H9 (cell line): ENCODE data around the gene AGAP3. TPM values are rescaled to one million over a fixed set of nuclear protein-coding genes. Genes with fewer than 3 reads are reported as not detected.

Experiments used
- DNase-seq: peaks from one replicate; pipeline ENCODE4 v3.0.0-alpha.2; 2017
- H2AFZ ChIP-seq: one replicate; pipeline ENCODE4 v1.6.1; 2013; ENCODE audit warnings: mild to moderate bottlenecking, low read length, control low read depth, moderate library complexity
- H2AK5ac ChIP-seq: 2 replicates; pipeline ENCODE4 v1.6.1; 2013; ENCODE audit warnings: low read length, control low read depth, mixed read lengths; ENCODE audit not compliant: insufficient read length
- H2BK120ac ChIP-seq: one replicate; pipeline ENCODE4 v1.6.1; 2013; ENCODE audit warnings: low read depth, mild to moderate bottlenecking, low read length, control low read depth, inconsistent platforms; ENCODE audit not compliant: poor library complexity, severe bottlenecking
- H2BK12ac ChIP-seq: 2 replicates; pipeline ENCODE4 v1.6.1; 2013; ENCODE audit warnings: low read length, control low read depth, mixed read lengths, low read depth; ENCODE audit not compliant: insufficient read length
- H2BK15ac ChIP-seq: 2 replicates; pipeline ENCODE4 v1.6.1; 2013; ENCODE audit warnings: low read depth, low read length, control low read depth
- H2BK20ac ChIP-seq: one replicate; pipeline ENCODE4 v1.6.1; 2013; ENCODE audit warnings: low read depth, mild to moderate bottlenecking, low read length, control low read depth, inconsistent platforms; ENCODE audit not compliant: poor library complexity, severe bottlenecking
- H2BK5ac ChIP-seq: 2 replicates; pipeline ENCODE4 v1.6.1; 2013; ENCODE audit warnings: low read length, control low read depth, mixed read lengths; ENCODE audit not compliant: insufficient read length
- H3K14ac ChIP-seq: 2 replicates; pipeline ENCODE4 v1.6.1; 2013; ENCODE audit warnings: low read length, control low read depth; ENCODE audit not compliant: insufficient read depth
- H3K18ac ChIP-seq: 2 replicates; pipeline ENCODE4 v1.6.1; 2013; ENCODE audit warnings: low read depth, mild to moderate bottlenecking, mixed read lengths, low read length, control low read depth; ENCODE audit not compliant: insufficient read length
- H3K23ac ChIP-seq: 2 replicates; pipeline ENCODE4 v1.6.1; 2013; ENCODE audit warnings: low read length, control low read depth, mixed read lengths, low read depth; ENCODE audit not compliant: insufficient read length
- H3K23me2 ChIP-seq: 2 replicates; pipeline ENCODE4 v1.6.1; 2013; ENCODE audit warnings: low read depth, mild to moderate bottlenecking, mixed read lengths, low read length, control low read depth; ENCODE audit not compliant: insufficient read length, poor library complexity, severe bottlenecking
- H3K27ac ChIP-seq: 2 replicates; pipeline ENCODE4 v1.5.1; 2013; ENCODE audit warnings: low read length, control low read depth, mixed read lengths, low read depth; ENCODE audit not compliant: insufficient read length
- H3K27me3 ChIP-seq: 2 replicates; pipeline ENCODE4 v1.6.1; 2013; ENCODE audit warnings: low read length, control low read depth, inconsistent platforms; ENCODE audit not compliant: insufficient read depth
- H3K4ac ChIP-seq: 2 replicates; pipeline ENCODE4 v1.6.1; 2013; ENCODE audit warnings: low read depth, mild to moderate bottlenecking, control low read depth, inconsistent platforms, low read length, moderate library complexity
- H3K4me1 ChIP-seq: 2 replicates; pipeline ENCODE4 v1.6.1; 2013; ENCODE audit warnings: low read length, control low read depth, inconsistent platforms; ENCODE audit not compliant: insufficient read depth
- H3K4me2 ChIP-seq: 2 replicates; pipeline ENCODE4 v1.6.1; 2013; ENCODE audit warnings: low read length, control low read depth, mixed read lengths; ENCODE audit not compliant: insufficient read length, insufficient read depth
- H3K56ac ChIP-seq: 2 replicates; pipeline ENCODE4 v1.6.1; 2013; ENCODE audit warnings: low read depth, mild to moderate bottlenecking, mixed read lengths, low read length, control low read depth; ENCODE audit not compliant: insufficient read length
- H3K79me1 ChIP-seq: 2 replicates; pipeline ENCODE4 v1.6.1; 2013; ENCODE audit warnings: low read depth, mild to moderate bottlenecking, moderate library complexity, low read length, control low read depth, inconsistent platforms; ENCODE audit not compliant: insufficient read depth, poor library complexity, severe bottlenecking
- H3K79me2 ChIP-seq: 2 replicates; pipeline ENCODE4 v1.6.1; 2013; ENCODE audit warnings: low read length, control low read depth, inconsistent platforms; ENCODE audit not compliant: insufficient read depth
- H3K9ac ChIP-seq: 2 replicates; pipeline ENCODE4 v1.6.1; 2013; ENCODE audit warnings: low read length, control low read depth, mixed read lengths; ENCODE audit not compliant: insufficient read length; ENCODE audit errors: extremely low read depth
- H3K9me3 ChIP-seq: one replicate; pipeline ENCODE4 v1.6.1; 2013; ENCODE audit warnings: low read depth, low read length, inconsistent platforms; ENCODE audit not compliant: control insufficient read depth
- H3T11ph ChIP-seq: one replicate; pipeline ENCODE4 v1.6.1; 2013; ENCODE audit warnings: mild to moderate bottlenecking, low read length, control low read depth, inconsistent platforms
- H4K20me1 ChIP-seq: one replicate; pipeline ENCODE4 v1.6.1; 2013; ENCODE audit not compliant: control insufficient read depth, insufficient read length, insufficient read depth
- H4K5ac ChIP-seq: 2 replicates; pipeline ENCODE4 v1.6.1; 2013; ENCODE audit warnings: low read depth, mild to moderate bottlenecking, mixed read lengths, low read length, control low read depth; ENCODE audit not compliant: insufficient read length
- H4K8ac ChIP-seq: replicated peaks from 2 replicates; pipeline ENCODE4 v1.6.1; 2013; ENCODE audit warnings: low read length, control low read depth, mixed read lengths, low read depth; ENCODE audit not compliant: insufficient read length
- H4K91ac ChIP-seq: 2 replicates; pipeline ENCODE4 v1.6.1; 2013; ENCODE audit warnings: low read depth, mild to moderate bottlenecking, moderate library complexity, mixed read lengths, low read length, control low read depth; ENCODE audit not compliant: insufficient read length
- H3K27ac Mint-ChIP-seq, 3 experiments: 2 replicates in 2 of 3; 3 replicates in 1 of 3; pipeline ENCODE4 v1.8.0; 2020 to 2021; ENCODE audit warnings: mixed read lengths in 3 of 3, mild to moderate bottlenecking in 1 of 3, moderate library complexity in 1 of 3
- H3K27me3 Mint-ChIP-seq: 2 replicates; pipeline ENCODE4 v1.8.0; 2021; ENCODE audit warnings: low read depth, mild to moderate bottlenecking, moderate library complexity, mixed read lengths
- H3K36me3 Mint-ChIP-seq, 3 experiments: 2 replicates in 2 of 3; 3 replicates in 1 of 3; pipeline ENCODE4 v1.8.0; 2020 to 2021; ENCODE audit warnings: low read depth in 3 of 3, mixed read lengths in 3 of 3; ENCODE audit not compliant: insufficient read depth in 1 of 3
- H3K4me1 Mint-ChIP-seq, 2 experiments: 2 replicates each; pipeline ENCODE4 v1.8.0; 2020; ENCODE audit warnings: mixed read lengths in 2 of 2
- H3K4me3 Mint-ChIP-seq, 2 experiments: 2 replicates in 1 of 2; 3 replicates in 1 of 2; pipeline ENCODE4 v1.8.0; 2020 to 2021; ENCODE audit warnings: mild to moderate bottlenecking in 2 of 2, mixed read lengths in 2 of 2, moderate library complexity in 1 of 2
- H3K9me3 Mint-ChIP-seq, 2 experiments: 2 replicates in 1 of 2; 3 replicates in 1 of 2; pipeline ENCODE4 v1.8.0; 2020; ENCODE audit warnings: mild to moderate bottlenecking in 2 of 2, mixed read lengths in 2 of 2, moderate library complexity in 1 of 2
- CTCF ChIP-seq: fragments of 200-600 bp; sonication (generic); conservative IDR thresholded peaks from 3 replicates; pipeline ENCODE4 v1.8.0; 2021; ENCODE audit warnings: antibody characterized with exemption, mild to moderate bottlenecking
- WGBS: extraction: QIAGEN DNeasy Blood & Tissue Kit; methylation state at CpG from one replicate; pipeline ENCODE4 v1.1.7; 2013; ENCODE audit warnings: missing lambda C conversion rate, low lambda C conversion rate, mixed read lengths; ENCODE audit not compliant: insufficient read length; ENCODE audit errors: extremely low coverage; 5-methylcytosine and 5-hydroxymethylcytosine counted together
- total RNA-seq: library from RNA; stranded (reverse); gene quantifications from 2 replicates; pipeline ENCODE4 v1.2.1, GENCODE V29; 2021

AGAP3 gene
- total RNA-seq, 1 experiment from 2014 or later = 97.7 TPM

- Histone ChIP-seq H3K18ac (no peak overlapping the region), H3K23ac (no peak overlapping the region), H4K91ac (no peak overlapping the region), H3K9ac (no peak overlapping the region), H2BK12ac (no peak overlapping the region), H3K56ac (no peak overlapping the region), H2BK120ac (no peak overlapping the region), H3K9me3 (no peaks in the 10 kb centered on the region), H4K8ac (no peak overlapping the region), H3T11ph (no peak overlapping the region), H2BK5ac (no peak overlapping the region), H3K27me3 (no peaks in the 10 kb centered on the region), H4K20me1 (no peaks in the 10 kb centered on the region), H3K79me1 (no peaks in the 10 kb centered on the region), H3K4me2 (no peak overlapping the region), H3K27ac (no peak overlapping the region), H2BK20ac (no peak overlapping the region), H3K79me2 (no peaks in the 10 kb centered on the region), H2BK15ac (no peak overlapping the region), H3K4ac (no peak overlapping the region), H4K5ac (no peak overlapping the region), H3K4me1 (peaks cover 5% of the 10 kb centered on the region; the same call in 1 of the 2 replicates), H2AFZ (no peak overlapping the region), H2AK5ac (no peak overlapping the region), H3K14ac (no peak overlapping the region), H3K23me2 (peaks cover 19% of the 10 kb centered on the region)
- H3K27ac Mint-ChIP-seq = no peak overlapping the region
- WGBS = no CpG with 5 or more reads among the region's 18 CpGs
- TF ChIP-seq CTCF = no peak
- H3K4me3 Mint-ChIP-seq = no peak overlapping the region
- no peak for DNase-seq
- H3K9me3 Mint-ChIP-seq = no peaks in the 10 kb centered on the region; a peak in 2 of 5 replicates
- H3K27me3 Mint-ChIP-seq = no peaks in the 10 kb centered on the region
- H3K4me1 Mint-ChIP-seq = peaks cover 28 to 34% of the 10 kb centered on the region in 2 experiments
- H3K36me3 Mint-ChIP-seq = peaks cover 27 to 44% (median 40%) of the 10 kb centered on the region in 3 experiments; a peak in 6 of 7 replicates
Observed at GRCh38 chr7:151064454-151064853, 21.8 kb upstream of the AGAP3 start.
